Measurements from ENCODE around the gene BOK. TPM values are rescaled to one million over a fixed set of nuclear protein-coding genes. Genes with fewer than 3 reads are reported as not detected.

Gene BOK
- total RNA-seq, 1 experiment from 2014 or later: 30.2 TPM

DNA sequence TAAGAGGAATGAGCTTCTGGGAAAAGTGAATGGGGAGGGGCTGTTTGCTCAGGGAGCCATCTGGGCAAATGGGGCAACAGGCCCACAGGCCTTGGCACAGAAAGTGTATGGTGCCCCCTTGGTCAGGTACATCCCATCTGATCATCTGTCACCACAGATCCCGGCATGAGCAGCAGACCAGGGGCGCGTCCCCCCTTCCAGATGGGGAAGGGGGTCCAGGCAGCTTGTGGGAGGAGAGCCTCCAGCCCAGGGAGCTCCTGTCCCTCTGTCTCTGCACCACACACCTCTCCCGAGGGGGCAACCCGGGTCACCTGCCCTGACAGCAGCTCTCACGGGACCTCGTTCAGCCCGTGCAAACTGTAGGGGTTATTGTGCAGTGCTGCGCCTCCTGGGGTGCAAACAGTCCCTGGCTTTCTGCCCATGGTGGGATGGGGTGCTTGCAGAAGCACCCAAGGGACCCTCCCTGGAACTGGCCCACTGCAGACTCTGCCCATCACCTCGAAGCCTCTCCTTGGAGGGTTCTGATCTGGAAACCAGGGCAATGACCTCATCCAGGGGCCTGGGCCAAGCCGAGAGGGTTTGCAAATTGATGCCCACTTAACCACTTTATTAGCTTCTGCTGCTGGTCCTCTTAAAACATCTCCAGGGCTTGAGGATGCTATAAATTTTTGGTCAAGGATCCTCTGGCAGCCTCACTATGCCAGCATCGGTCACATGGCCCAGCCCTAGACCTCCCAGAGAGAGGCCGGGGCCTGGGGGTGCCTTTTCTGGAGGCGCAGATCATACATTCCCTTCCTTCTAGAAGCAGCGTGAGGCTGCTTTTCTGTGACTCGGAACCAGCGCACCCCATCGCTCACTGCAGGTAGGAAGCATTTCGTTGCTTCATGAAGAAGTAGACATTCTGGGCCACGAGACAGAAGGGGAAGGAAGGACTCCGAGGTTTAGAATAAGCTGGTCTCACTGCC lies 7.6 kb upstream of the BOK start:
- no peak for ATAC-seq
- Histone ChIP-seq H3K4me2 (ENCODE audit: low read length) (no peak overlapping the region), H3K9me2 (replicated peaks; ENCODE audit: low read length) (no peaks in the 10 kb centered on the region), H3K9me3 (ENCODE audit: low read length) (no peaks in the 10 kb centered on the region), H3F3A (ENCODE audit: low read length, unreplicated experiment) (no peaks in the 10 kb centered on the region), H3K27me3 (ENCODE audit: low read length) (no peaks in the 10 kb centered on the region), H3K79me2 (ENCODE audit: low read length) (no peaks in the 10 kb centered on the region), H2AFZ (ENCODE audit: low read length) (no peak overlapping the region), H4K20me1 (ENCODE audit: low read length) (no peaks in the 10 kb centered on the region), H3K4me1 (ENCODE audit: insufficient read depth, low read length) (peaks cover 17% of the 10 kb centered on the region), H3K4me3 (ENCODE audit: low read length) (no peak overlapping the region), H3K27ac (ENCODE audit: low read length) (no peak overlapping the region), H3K9ac (ENCODE audit: low read length) (no peak overlapping the region), H3K36me3 (ENCODE audit: low read depth, low read length) (no peaks in the 10 kb centered on the region)
- ChIA-PET POLR2A (ENCODE audit: unreplicated experiment) (no interaction called here), CTCF (interaction anchor here (1.0 kb wide), 1 partner anchor 48 kb away, joined by 6 read pairs; no protein-coding TSS in a partner anchor)
- intact Hi-C loops (cut with micrococcal nuclease): no loop called here
- no peak for DNase-seq
- no peak for TF ChIP-seq EZH2 (IDR thresholded peaks at IDR 0.05; ENCODE audit: low read length, unreplicated experiment)
- TF ChIP-seq EZH2phosphoT487 (IDR thresholded peaks at IDR 0.05; ENCODE audit: borderline replicate concordance, low read length): no peak
- TF ChIP-seq, protein P1, sequence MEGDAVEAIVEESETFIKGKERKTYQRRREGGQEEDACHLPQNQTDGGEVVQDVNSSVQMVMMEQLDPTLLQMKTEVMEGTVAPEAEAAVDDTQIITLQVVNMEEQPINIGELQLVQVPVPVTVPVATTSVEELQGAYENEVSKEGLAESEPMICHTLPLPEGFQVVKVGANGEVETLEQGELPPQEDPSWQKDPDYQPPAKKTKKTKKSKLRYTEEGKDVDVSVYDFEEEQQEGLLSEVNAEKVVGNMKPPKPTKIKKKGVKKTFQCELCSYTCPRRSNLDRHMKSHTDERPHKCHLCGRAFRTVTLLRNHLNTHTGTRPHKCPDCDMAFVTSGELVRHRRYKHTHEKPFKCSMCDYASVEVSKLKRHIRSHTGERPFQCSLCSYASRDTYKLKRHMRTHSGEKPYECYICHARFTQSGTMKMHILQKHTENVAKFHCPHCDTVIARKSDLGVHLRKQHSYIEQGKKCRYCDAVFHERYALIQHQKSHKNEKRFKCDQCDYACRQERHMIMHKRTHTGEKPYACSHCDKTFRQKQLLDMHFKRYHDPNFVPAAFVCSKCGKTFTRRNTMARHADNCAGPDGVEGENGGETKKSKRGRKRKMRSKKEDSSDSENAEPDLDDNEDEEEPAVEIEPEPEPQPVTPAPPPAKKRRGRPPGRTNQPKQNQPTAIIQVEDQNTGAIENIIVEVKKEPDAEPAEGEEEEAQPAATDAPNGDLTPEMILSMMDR (conservative IDR thresholded peaks at IDR 0.05; ENCODE audit: low read depth, low read length): no peak
- no TSS peak for BruUV-seq (replicated peaks)

DNA sequence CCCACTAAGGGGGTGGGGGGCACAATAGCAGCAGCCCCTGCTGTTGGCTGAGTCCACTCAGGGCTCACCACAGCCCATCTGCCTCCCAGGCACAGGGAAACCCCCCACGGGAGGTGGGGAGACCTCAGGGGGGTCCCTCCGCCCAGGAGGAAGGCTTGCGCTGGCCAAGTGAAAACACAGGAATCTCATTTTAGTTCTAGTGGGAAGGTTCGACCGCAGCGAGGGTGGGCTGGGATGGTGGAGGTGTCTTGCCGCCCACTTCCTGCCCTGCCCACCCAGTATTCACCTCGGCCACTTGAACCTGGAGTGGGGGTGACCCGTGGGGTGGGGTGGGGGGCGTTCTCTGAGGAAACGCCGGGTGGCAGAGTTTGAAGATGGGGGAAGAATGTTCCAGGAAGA lies 6.9 kb upstream of the BOK start:
- ATAC-seq (no peak), DNase-seq (no peak)
- TF ChIP-seq EZH2phosphoT487 (IDR thresholded peaks at IDR 0.05; ENCODE audit: borderline replicate concordance, low read length) (no peak), EZH2 (IDR thresholded peaks at IDR 0.05; ENCODE audit: low read length, unreplicated experiment) (no peak)
- TF ChIP-seq, protein P1 (conservative IDR thresholded peaks at IDR 0.05; ENCODE audit: low read depth, low read length): no peak
- intact Hi-C loops (cut with micrococcal nuclease): no loop called here
- Histone ChIP-seq H3F3A (ENCODE audit: low read length, unreplicated experiment) (no peaks in the 10 kb centered on the region), H3K27ac (ENCODE audit: low read length) (no peak overlapping the region), H3K79me2 (ENCODE audit: low read length) (no peaks in the 10 kb centered on the region), H3K4me1 (ENCODE audit: insufficient read depth, low read length) (peaks cover 20% of the 10 kb centered on the region), H3K36me3 (ENCODE audit: low read depth, low read length) (no peaks in the 10 kb centered on the region), H3K9ac (ENCODE audit: low read length) (no peak overlapping the region), H3K4me3 (ENCODE audit: low read length) (no peak overlapping the region), H3K9me2 (replicated peaks; ENCODE audit: low read length) (no peaks in the 10 kb centered on the region), H3K27me3 (ENCODE audit: low read length) (no peaks in the 10 kb centered on the region), H3K9me3 (ENCODE audit: low read length) (no peaks in the 10 kb centered on the region), H2AFZ (ENCODE audit: low read length) (no peak overlapping the region), H3K4me2 (ENCODE audit: low read length) (no peak overlapping the region), H4K20me1 (ENCODE audit: low read length) (no peaks in the 10 kb centered on the region)
- CTCF ChIA-PET: no interaction called here
- no TSS peak for BruUV-seq (replicated peaks)
- POLR2A ChIA-PET (ENCODE audit: unreplicated experiment): no interaction called here

Measured in PC-3 (cell line).